DOHH2 (cell line): ENCODE measurements around the gene CARMIL3.

Experiments used
- H3F3A ChIP-seq: fragments of 200-600 bp; sonication (generic), shearing (Covaris generic); 2 replicates; pipeline ENCODE4 v1.6.0; 2016; ENCODE audit warnings: antibody characterized with exemption, mild to moderate bottlenecking; ENCODE audit not compliant: control insufficient read depth, insufficient read depth
- H3K27ac ChIP-seq: fragments of 200-600 bp; sonication (generic); 2 replicates; pipeline ENCODE4 v1.5.1; 2014; ENCODE audit warnings: low read depth, mild to moderate bottlenecking, low read length, moderate library complexity
- H3K27me3 ChIP-seq: fragments of 200-600 bp; sonication (generic); 2 replicates; pipeline ENCODE4 v1.6.1; 2014; ENCODE audit warnings: mild to moderate bottlenecking, low read length, mixed read lengths; ENCODE audit not compliant: control insufficient read depth
- H3K36me3 ChIP-seq: fragments of 200-600 bp; sonication (generic); 2 replicates; pipeline ENCODE4 v1.6.1; 2014; ENCODE audit warnings: mild to moderate bottlenecking, low read length, moderate library complexity, mixed read lengths; ENCODE audit not compliant: control insufficient read depth
- H3K4me1 ChIP-seq: fragments of 200-600 bp; sonication (generic); 2 replicates; pipeline ENCODE4 v1.6.1; 2014; ENCODE audit warnings: mild to moderate bottlenecking, low read length, mixed read lengths; ENCODE audit not compliant: control insufficient read depth
- H3K4me2 ChIP-seq: fragments of 200-600 bp; sonication (generic); 2 replicates; pipeline ENCODE4 v1.6.0; 2014; ENCODE audit warnings: mild to moderate bottlenecking, low read length, moderate library complexity
- H3K4me3 ChIP-seq: fragments of 200-600 bp; sonication (generic); 2 replicates; pipeline ENCODE4 v1.5.1; 2014; ENCODE audit warnings: mild to moderate bottlenecking, low read length, mixed read lengths
- H3K79me2 ChIP-seq: fragments of 200-600 bp; sonication (generic); 2 replicates; pipeline ENCODE4 v1.6.1; 2014; ENCODE audit warnings: mild to moderate bottlenecking, low read length, mixed read lengths; ENCODE audit not compliant: control insufficient read depth
- H3K9me2 ChIP-seq: fragments of 200-600 bp; sonication (generic); replicated peaks from 2 replicates; pipeline ENCODE4 v1.6.1; 2014; ENCODE audit warnings: mild to moderate bottlenecking, low read length, mixed read lengths; ENCODE audit not compliant: control insufficient read depth
- H3K9me3 ChIP-seq: fragments of 200-600 bp; sonication (generic); 2 replicates; pipeline ENCODE4 v1.6.1; 2014; ENCODE audit warnings: antibody characterized with exemption, low read length, mixed read lengths; ENCODE audit not compliant: control insufficient read depth, insufficient read depth
- H4K20me1 ChIP-seq: fragments of 200-600 bp; sonication (generic); 2 replicates; pipeline ENCODE4 v1.6.0; 2014; ENCODE audit warnings: low read depth, mild to moderate bottlenecking, antibody characterized with exemption, low read length, moderate library complexity; ENCODE audit not compliant: control insufficient read depth, insufficient read depth
- CTCF ChIP-seq: fragments of 200-600 bp; sonication (generic); IDR thresholded peaks from one replicate; pipeline ENCODE4 v1.5.1; 2014; ENCODE audit warnings: antibody characterized with exemption, mild to moderate bottlenecking, low read depth, low read length; ENCODE audit not compliant: poor library complexity, severe bottlenecking
- EZH2phosphoT487 ChIP-seq: fragments of 200-600 bp; sonication (generic); IDR thresholded peaks from 2 replicates; pipeline ENCODE4 v1.6.1; 2017; ENCODE audit warnings: borderline replicate concordance, mild to moderate bottlenecking, antibody characterized with exemption, low read length, moderate library complexity, mixed read lengths

The CARMIL3 gene

GRCh38 chr14:24054324-24054641, 2.5 kb downstream of the CARMIL3 start:
- Histone ChIP-seq H3K9me2 (no peaks in the 10 kb centered on the region), H4K20me1 (no peaks in the 10 kb centered on the region), H3K27me3 (peaks cover 15% of the 10 kb centered on the region), H3K4me3 (no peak overlapping the region), H3K4me1 (peaks cover 33% of the 10 kb centered on the region), H3K36me3 (no peaks in the 10 kb centered on the region), H3K27ac (no peak overlapping the region), H3K4me2 (no peak overlapping the region), H3K9me3 (no peaks in the 10 kb centered on the region), H3F3A (peaks cover 9% of the 10 kb centered on the region), H3K79me2 (no peaks in the 10 kb centered on the region)
- TF ChIP-seq EZH2phosphoT487: no peak
- TF ChIP-seq CTCF: no peak

GRCh38 chr14:24054646-24055045, 2.8 kb downstream of the CARMIL3 start:
- Histone ChIP-seq H3K27me3 (peaks cover 15% of the 10 kb centered on the region), H3F3A (peaks cover 9% of the 10 kb centered on the region), H3K9me2 (no peaks in the 10 kb centered on the region), H3K79me2 (no peaks in the 10 kb centered on the region), H3K4me1 (peaks cover 29% of the 10 kb centered on the region), H4K20me1 (no peaks in the 10 kb centered on the region), H3K4me2 (no peak overlapping the region), H3K9me3 (no peaks in the 10 kb centered on the region), H3K4me3 (no peak overlapping the region), H3K36me3 (no peaks in the 10 kb centered on the region), H3K27ac (no peak overlapping the region)
- TF ChIP-seq CTCF (no peak), EZH2phosphoT487 (no peak)

GRCh38 chr14:24055971-24056799, 4.4 kb downstream of the CARMIL3 start:
- TF ChIP-seq EZH2phosphoT487 (no peak), CTCF (no peak)
- Histone ChIP-seq H3K9me2 (no peaks in the 10 kb centered on the region), H3K4me3 (no peak overlapping the region), H3K9me3 (no peaks in the 10 kb centered on the region), H3K36me3 (no peaks in the 10 kb centered on the region), H3K4me1 (peaks cover 15% of the 10 kb centered on the region), H4K20me1 (no peaks in the 10 kb centered on the region), H3K27ac (no peak overlapping the region), H3K79me2 (no peaks in the 10 kb centered on the region), H3K27me3 (peaks cover 15% of the 10 kb centered on the region), H3K4me2 (no peak overlapping the region), H3F3A (no peaks in the 10 kb centered on the region)
